OCI-LY3 (cell line): ENCODE data around the gene GRHPR.

Experiments
- CTCF ChIP-seq: fragments of 200-600, 300-600 bp; sonication (generic); IDR thresholded peaks from 2 replicates; pipeline ENCODE4 v1.5.1; 2014; ENCODE audit warnings: antibody characterized with exemption, low read length, low read depth
- EZH2phosphoT487 ChIP-seq: fragments of 200-600 bp; shearing (Covaris generic); IDR thresholded peaks from 2 replicates; pipeline ENCODE4 v1.6.1; 2018; ENCODE audit warnings: antibody characterized with exemption, mixed run types, low read depth

DNA sequence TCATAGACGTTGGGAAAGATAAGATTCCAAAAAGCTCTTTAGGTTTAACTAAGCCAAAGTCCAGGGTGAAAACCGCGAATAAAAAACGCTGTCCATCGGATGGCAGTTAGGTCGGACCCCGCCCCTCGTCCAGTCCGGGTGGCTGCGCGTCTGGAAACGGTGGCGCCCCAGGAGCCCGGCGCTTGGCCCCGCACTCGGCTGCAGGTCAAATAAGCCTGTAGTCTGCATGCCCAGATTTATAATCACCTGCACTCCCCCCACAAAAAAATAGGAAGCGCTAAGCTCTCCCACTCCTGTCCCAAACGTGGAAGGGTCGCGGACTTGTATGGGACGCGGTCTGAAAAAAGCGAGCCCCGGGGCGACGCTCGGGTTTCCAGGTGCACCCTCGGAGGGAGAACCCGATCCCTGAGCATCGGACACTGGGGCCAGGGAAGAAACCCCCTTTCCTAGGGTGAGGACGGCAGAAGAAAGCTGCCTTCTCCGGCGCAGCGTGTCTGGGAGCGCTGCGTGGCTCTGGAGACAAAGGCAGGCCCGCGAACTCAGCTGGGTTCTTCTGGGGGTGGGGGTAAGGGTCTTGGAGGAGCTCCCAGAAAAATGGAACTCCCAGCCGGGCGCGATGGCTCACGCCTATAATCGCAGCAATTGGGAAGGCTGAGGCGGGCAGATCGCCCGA lies 43.7 kb downstream of the GRHPR start:
- no peak for TF ChIP-seq CTCF
- no peak for TF ChIP-seq EZH2phosphoT487
